Measurements from ENCODE around the gene C1QL4.

Gene C1QL4

GRCh38 chr12:49297695-49298060, 39.3 kb downstream of the C1QL4 start:
- no peak for DNase-seq (ENCODE audit: low read depth)
- no peak overlapping the region for H3K4me3 ChIP-seq (ENCODE audit: low read depth, low read length)
- no peak for TF ChIP-seq CTCF (IDR thresholded peaks at IDR 0.05; ENCODE audit: low read depth, low read length, missing control alignments)

- no peak for TF ChIP-seq CTCF (IDR thresholded peaks at IDR 0.05; ENCODE audit: low read depth, low read length, missing control alignments)
- DNase-seq (ENCODE audit: low read depth) = no peak
- peak overlapping the region; percentile 34 for H3K4me3 ChIP-seq (ENCODE audit: low read depth, low read length)
Observed at GRCh38 chr12:49296836-49297694, 39.9 kb downstream of the C1QL4 start.

- no peak for DNase-seq (ENCODE audit: low read depth)
- TF ChIP-seq CTCF (IDR thresholded peaks at IDR 0.05; ENCODE audit: low read depth, low read length, missing control alignments) = peak; percentile 96
- H3K4me3 ChIP-seq (ENCODE audit: low read depth, low read length) = peak overlapping the region; percentile 34
Observed at GRCh38 chr12:49296034-49296835, 40.8 kb downstream of the C1QL4 start.

- no peak for TF ChIP-seq CTCF (IDR thresholded peaks at IDR 0.05; ENCODE audit: low read depth, low read length, missing control alignments)
- no peak for DNase-seq (ENCODE audit: low read depth)
- H3K4me3 ChIP-seq (ENCODE audit: low read depth, low read length) = no peak within 1 kb of the TSS
Observed at GRCh38 chr12:49295082-49295936, 41.7 kb downstream of the C1QL4 start, which contains the start of gene PRPH. Gene PRPH (plus strand): TSS chr12:49295147. CDS start chr12:49295201, 54 bp downstream.

GRCh38 chr12:49294804-49295081, 42.2 kb downstream of the C1QL4 start:
- DNase-seq (ENCODE audit: low read depth) = no peak
- no peak overlapping the region for H3K4me3 ChIP-seq (ENCODE audit: low read depth, low read length)
- no peak for TF ChIP-seq CTCF (IDR thresholded peaks at IDR 0.05; ENCODE audit: low read depth, low read length, missing control alignments)

- H3K4me3 ChIP-seq (ENCODE audit: low read depth, low read length) = no peak overlapping the region
- TF ChIP-seq CTCF (IDR thresholded peaks at IDR 0.05; ENCODE audit: low read depth, low read length, missing control alignments) = no peak
- no peak for DNase-seq (ENCODE audit: low read depth)
Observed at GRCh38 chr12:49294086-49294803, 42.7 kb downstream of the C1QL4 start.
